Right lobe of liver (tissue), 4 donors: ENCODE measurements around the gene ABHD5.

ENCODE experiments used
- CTCF ChIP-seq, 4 donors: fragments of 200-600 bp in 3 of 4; fragments of 450-650 bp in 1 of 4; IDR thresholded peaks; one replicate each; pipeline versions ENCODE4 v1.5.1 to v1.8.0; 2016 to 2022; ENCODE audit warnings: antibody characterized with exemption in 4 of 4, mild to moderate bottlenecking in 2 of 4
- POLR2A ChIP-seq: fragments of 450-650 bp; IDR thresholded peaks from one replicate; pipeline ENCODE4 v1.6.1; 2017; ENCODE audit warnings: antibody characterized with exemption, mild to moderate bottlenecking
- donor health status: DM: no; HTN: no; CAD: no.
- donor health status: DM: no; HTN: no; CAD: no.
- donor health status: DM: no; HTN: yes; CAD: no.

GRCh38 chr3:43759938-43760337, 69.2 kb downstream of the ABHD5 start:
- TF ChIP-seq CTCF (IDR thresholded peaks at IDR 0.05), result no peak
- TF ChIP-seq POLR2A, result no peak
